ENCODE results near the gene CRIP3.
"Not testable (repeated sequence)": the region's sequence is repeated elsewhere in the genome, so short reads cannot be mapped to it uniquely, and the experiment has no call there.

The CRIP3 gene

DNA sequence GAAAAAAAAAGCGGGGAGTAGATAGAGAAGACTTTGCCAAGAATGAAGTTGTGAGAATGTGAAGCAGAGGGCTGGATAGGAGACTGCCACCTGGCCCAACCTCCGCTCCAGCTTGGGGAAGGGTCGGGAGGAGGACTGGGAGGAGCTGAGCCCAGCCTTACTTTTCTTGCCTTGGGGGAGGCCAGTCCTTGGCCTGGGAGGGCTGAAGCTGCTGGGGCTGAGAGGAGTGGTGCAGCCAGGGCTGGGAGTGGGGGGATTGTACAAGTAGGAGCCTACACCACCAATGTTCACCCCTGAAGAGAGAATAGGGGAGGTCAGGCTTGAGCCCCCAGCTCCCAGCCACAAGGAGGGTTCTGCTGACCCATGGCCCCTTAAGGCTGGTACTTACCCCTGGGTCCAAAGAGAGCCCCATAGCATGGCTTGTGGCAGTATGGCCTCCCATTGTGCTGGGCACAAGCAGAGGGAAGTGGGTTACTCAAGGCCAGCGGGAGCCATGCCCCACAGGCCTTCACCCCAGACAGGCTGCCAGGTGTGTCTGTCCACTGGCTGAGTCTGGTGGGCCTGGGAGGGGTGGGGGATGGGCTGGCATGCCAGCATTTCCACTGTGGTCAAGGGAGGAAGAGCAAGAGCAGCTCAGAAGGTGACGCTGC is 1.1 kb downstream of the CRIP3 start:
- no peak overlapping the region for H3K4me3 ChIP-seq (replicated peaks in 1 of 2; ENCODE audit: low read depth in 2 of 2, low read length in 2 of 2)
- no peak for DNase-seq (ENCODE audit: low read depth in 2 of 2)
- TF ChIP-seq, protein P1, sequence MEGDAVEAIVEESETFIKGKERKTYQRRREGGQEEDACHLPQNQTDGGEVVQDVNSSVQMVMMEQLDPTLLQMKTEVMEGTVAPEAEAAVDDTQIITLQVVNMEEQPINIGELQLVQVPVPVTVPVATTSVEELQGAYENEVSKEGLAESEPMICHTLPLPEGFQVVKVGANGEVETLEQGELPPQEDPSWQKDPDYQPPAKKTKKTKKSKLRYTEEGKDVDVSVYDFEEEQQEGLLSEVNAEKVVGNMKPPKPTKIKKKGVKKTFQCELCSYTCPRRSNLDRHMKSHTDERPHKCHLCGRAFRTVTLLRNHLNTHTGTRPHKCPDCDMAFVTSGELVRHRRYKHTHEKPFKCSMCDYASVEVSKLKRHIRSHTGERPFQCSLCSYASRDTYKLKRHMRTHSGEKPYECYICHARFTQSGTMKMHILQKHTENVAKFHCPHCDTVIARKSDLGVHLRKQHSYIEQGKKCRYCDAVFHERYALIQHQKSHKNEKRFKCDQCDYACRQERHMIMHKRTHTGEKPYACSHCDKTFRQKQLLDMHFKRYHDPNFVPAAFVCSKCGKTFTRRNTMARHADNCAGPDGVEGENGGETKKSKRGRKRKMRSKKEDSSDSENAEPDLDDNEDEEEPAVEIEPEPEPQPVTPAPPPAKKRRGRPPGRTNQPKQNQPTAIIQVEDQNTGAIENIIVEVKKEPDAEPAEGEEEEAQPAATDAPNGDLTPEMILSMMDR (IDR thresholded peaks at IDR 0.05; ENCODE audit: low read depth, low read length), result no peak

DNA sequence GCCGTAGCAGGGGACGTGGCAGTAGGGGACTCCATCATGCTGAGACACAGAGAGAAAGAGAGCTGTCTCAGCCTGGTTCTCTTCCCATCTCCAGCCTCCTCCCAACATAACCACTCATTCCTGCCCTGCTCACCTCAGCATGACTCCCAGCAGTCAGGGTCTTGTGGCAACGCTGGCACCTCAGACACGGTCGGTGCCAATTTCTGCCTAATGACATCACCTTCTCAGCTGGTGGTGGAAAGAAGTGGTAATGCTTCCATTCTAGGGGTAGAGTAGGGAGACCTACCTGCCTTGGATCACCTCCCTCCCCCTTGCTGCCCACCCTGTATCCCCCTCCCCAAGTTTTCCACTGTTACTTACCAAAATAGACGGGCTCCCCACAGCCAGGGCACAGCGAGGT is 2.5 kb downstream of the CRIP3 start:
- TF ChIP-seq, protein P1 (IDR thresholded peaks at IDR 0.05; ENCODE audit: low read depth, low read length), result no peak
- no peak for DNase-seq (ENCODE audit: low read depth in 2 of 2)

DNA sequence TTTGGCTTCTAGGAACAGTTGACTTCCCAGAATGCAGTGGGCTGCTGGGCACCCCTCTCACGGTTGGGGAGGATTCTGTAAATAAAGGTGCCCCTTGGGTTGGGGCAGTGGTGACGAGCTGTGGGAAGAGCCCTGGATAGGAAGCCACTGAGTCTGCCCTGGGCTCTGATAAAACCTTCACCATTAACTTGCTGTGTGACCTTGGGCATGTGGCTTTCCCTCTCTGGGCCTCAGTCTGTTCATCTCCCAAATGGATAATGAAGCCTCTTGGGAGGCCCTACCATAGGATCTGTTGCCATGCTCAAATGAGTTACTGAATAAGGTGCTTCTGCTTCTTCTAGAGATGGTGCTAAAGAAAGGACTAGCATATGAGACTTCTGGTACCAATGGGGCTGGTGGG is 3.7 kb downstream of the CRIP3 start:
- DNase-seq (ENCODE audit: low read depth in 2 of 2), result no peak
- no peak overlapping the region for H3K4me3 ChIP-seq (replicated peaks in 1 of 2; ENCODE audit: low read depth in 2 of 2, low read length in 2 of 2)
- TF ChIP-seq, protein P1 (IDR thresholded peaks at IDR 0.05; ENCODE audit: low read depth, low read length), result no peak

More for the DNA sequence above, 2.5 kb downstream of the CRIP3 start:
- no peak overlapping the region for H3K4me3 ChIP-seq (replicated peaks in 1 of 2; ENCODE audit: low read depth in 2 of 2, low read length in 2 of 2)

DNA sequence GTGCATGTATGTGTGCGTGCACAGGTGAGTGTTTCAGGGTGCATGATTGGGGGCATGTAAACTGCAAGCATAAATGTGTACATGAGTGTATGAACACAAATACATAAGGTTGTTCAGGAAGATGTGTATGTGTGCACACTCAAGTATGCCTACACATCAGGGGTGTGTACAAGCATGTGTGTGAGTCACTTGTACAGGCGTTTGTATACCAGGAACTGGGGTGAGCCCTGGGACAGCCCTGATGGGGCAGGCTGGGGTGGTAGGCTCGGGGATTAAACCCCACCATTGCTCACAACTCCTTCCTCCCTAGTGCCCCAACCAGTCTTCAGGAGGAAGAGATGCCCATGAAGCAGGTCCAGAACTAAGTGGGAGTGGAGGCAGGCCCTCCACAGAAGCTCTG is 4.3 kb downstream of the CRIP3 start:
- no peak for DNase-seq (ENCODE audit: low read depth in 2 of 2)
- TF ChIP-seq, protein P1 (IDR thresholded peaks at IDR 0.05; ENCODE audit: low read depth, low read length), result no peak
- H3K4me3 ChIP-seq (replicated peaks in 1 of 2; ENCODE audit: low read depth in 2 of 2, low read length in 2 of 2), result no peak overlapping the region

DNA sequence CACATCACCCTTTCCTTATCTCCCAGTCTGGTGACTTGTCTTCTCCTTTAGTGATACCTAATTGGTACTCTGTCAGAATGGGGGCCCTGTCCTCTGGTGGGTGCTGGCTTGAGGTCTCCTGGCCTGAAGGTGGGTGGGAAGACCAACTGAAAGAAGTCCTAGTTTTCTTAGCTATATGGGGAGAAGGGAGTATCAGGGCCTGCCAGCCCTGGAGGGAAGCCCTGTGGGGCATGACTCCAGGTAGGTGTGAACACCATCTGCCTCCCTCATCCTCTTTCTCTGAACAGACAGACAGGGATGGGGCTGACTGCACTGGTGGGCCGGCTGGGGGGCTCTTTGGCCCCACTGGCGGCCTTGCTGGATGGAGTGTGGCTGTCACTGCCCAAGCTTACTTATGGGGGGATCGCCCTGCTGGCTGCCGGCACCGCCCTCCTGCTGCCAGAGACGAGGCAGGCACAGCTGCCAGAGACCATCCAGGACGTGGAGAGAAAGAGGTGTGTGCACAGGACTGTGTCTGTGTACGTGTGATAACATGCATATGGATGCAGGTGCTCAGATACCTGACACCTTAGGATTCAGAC is 4.8 kb downstream of the CRIP3 start:
- TF ChIP-seq, protein P1 (IDR thresholded peaks at IDR 0.05; ENCODE audit: low read depth, low read length), result no peak
- DNase-seq (ENCODE audit: low read depth in 2 of 2), result no peak
- no peak overlapping the region for H3K4me3 ChIP-seq (replicated peaks in 1 of 2; ENCODE audit: low read depth in 2 of 2, low read length in 2 of 2)

DNA sequence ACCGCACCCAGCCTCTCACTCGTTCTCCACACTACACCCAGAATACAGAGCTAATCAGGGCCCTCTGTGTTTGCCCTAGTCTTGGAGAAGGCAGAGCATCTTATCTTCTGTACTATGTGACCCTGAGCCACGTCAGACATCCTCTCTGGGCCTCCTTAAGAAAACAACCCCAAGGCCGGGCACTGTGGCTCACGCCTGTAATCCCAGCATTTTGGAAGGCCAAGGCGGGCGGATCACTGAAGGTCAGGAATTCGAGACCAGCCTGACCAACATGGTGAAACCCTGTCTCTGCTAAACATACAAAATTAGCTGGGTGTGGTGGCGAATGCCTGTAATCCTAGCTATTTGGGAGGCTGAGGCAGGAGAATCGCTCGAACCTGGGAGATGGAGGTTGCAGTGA is 5.6 kb downstream of the CRIP3 start:
- H3K4me3 ChIP-seq (replicated peaks in 1 of 2; ENCODE audit: low read depth in 2 of 2, low read length in 2 of 2); DNase-seq (ENCODE audit: low read depth in 2 of 2): not testable (repeated sequence)

DNA sequence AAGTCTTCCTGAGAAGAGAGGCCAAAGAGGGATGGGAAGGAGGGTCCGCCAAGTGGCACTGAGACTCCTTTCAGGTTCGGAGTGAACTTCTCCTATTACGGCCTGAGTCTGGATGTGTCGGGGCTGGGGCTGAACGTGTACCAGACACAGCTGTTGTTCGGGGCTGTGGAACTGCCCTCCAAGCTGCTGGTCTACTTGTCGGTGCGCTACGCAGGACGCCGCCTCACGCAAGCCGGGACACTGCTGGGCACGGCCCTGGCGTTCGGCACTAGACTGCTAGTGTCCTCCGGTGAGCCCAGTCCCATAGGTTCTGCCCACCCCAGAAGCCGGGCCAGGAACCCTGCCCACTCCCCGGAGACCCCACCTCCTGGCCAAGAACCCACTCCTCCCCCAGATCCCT is 6.5 kb downstream of the CRIP3 start:
- TF ChIP-seq, protein P1 (IDR thresholded peaks at IDR 0.05; ENCODE audit: low read depth, low read length), result no peak
- no peak for DNase-seq (ENCODE audit: low read depth in 2 of 2)
- H3K4me3 ChIP-seq (replicated peaks in 1 of 2; ENCODE audit: low read depth in 2 of 2, low read length in 2 of 2), result no peak overlapping the region
